ENCODE results near the gene MRPS15. TPM values are rescaled to one million over a fixed set of nuclear protein-coding genes. Genes with fewer than 3 reads are reported as not detected.

Gene MRPS15
- total and polyA plus RNA-seq, 2 of the 13 experiments (the other 11 are each of a cell fraction or from before 2014, with no cell fraction given) = 59.0 to 113 TPM

- Histone ChIP-seq H3K27me3 (ENCODE audit: control insufficient read depth in 1 of 2, insufficient read depth in 2 of 2, low read length in 2 of 2) (no peaks in the 10 kb centered on the region), H3K9ac (ENCODE audit: insufficient read depth, low read depth, low read length) (no peak overlapping the region), H3K4me3 (replicated peaks in 1 of 3; ENCODE audit: insufficient read depth in 1 of 3, low read depth in 2 of 3, low read length in 3 of 3) (no peak overlapping the region), H3K4me1 (ENCODE audit: insufficient read depth, low read length) (peaks cover 25% of the 10 kb centered on the region), H3K27ac (ENCODE audit: extremely low read length, insufficient read depth, low read length) (no peak overlapping the region), H3K79me2 (ENCODE audit: insufficient read depth, low read length) (no peaks in the 10 kb centered on the region), H4K20me1 (ENCODE audit: insufficient read depth, low read length) (no peaks in the 10 kb centered on the region), H3K4me2 (ENCODE audit: low read depth, low read length) (no peak overlapping the region), H2AFZ (ENCODE audit: low read length) (no peak overlapping the region), H3K36me3 (replicated peaks in 1 of 2; ENCODE audit: control insufficient read depth in 1 of 2, insufficient read depth in 2 of 2, low read length in 2 of 2) (peaks cover 0 to 3% of the 10 kb centered on the region in 2 experiments; a peak in 1 of 5 replicates), H3K9me3 (ENCODE audit: low read length) (no peaks in the 10 kb centered on the region)
- WGBS (ENCODE audit: low lambda C conversion rate) = 96% methylated on average over 6 of the region's 9 CpGs
- POLR2A ChIA-PET = interaction anchor here (0.8 kb wide), 1 partner anchor 11 kb away, joined by 3 read pairs; the partner anchor contains the start of gene MRPS15
- ATAC-seq (no peak), DNase-seq (ENCODE audit: low spot score) (no peak), FAIRE-seq (no peak)
- in situ Hi-C loops (cut with HindIII; ENCODE audit: extremely low pct_ligation_motif_present, low pct_unique_long_range_greater_than_20kb) (no loop called here), intact Hi-C loops (cut with micrococcal nuclease; ENCODE audit: unreplicated experiment) (no loop called here)
- CTCF ChIA-PET (ENCODE audit: low intra/inter-chr PET ratio, low total read pairs) = no interaction called here
- TF ChIP-seq ZNF556 (CRISPR knock-in tag; IDR thresholded peaks at IDR 0.05; ENCODE audit: borderline replicate concordance) = no peak
- no peak for TF ChIP-seq CAMTA2 (CRISPR knock-in tag; IDR thresholded peaks at IDR 0.05; ENCODE audit: borderline replicate concordance)
- TF ChIP-seq NCOR1 (IDR thresholded peaks at IDR 0.05; ENCODE audit: borderline replicate concordance, low read length) = no peak
- TF ChIP-seq TFAP4 (IDR thresholded peaks at IDR 0.05; ENCODE audit: borderline replicate concordance, low read depth) = no peak
- no peak for TF ChIP-seq SP4 (CRISPR knock-in tag; IDR thresholded peaks at IDR 0.05)
- no peak for TF ChIP-seq TP53 (CRISPR knock-in tag; conservative IDR thresholded peaks at IDR 0.05)
- no peak for TF ChIP-seq REL (CRISPR knock-in tag; conservative IDR thresholded peaks at IDR 0.05)
- BruUV-seq (replicated peaks) = no TSS peak
Measured at GRCh38 chr1:36475341-36475740, 11.2 kb upstream of the MRPS15 start.

GRCh38 chr1:36472656-36473055 is 8.5 kb upstream of the MRPS15 start:
- H3K79me2 ChIP-seq (ENCODE audit: insufficient read depth, low read length) = no peaks in the 10 kb centered on the region
- no peaks in the 10 kb centered on the region for H3K36me3 ChIP-seq (replicated peaks in 1 of 2; ENCODE audit: control insufficient read depth in 1 of 2, insufficient read depth in 2 of 2, low read length in 2 of 2)
- 80% methylated on average over 5 of the region's 6 CpGs for WGBS (ENCODE audit: low lambda C conversion rate)
- ATAC-seq (no peak; the same call in 2 of the 3 replicates), DNase-seq (ENCODE audit: low spot score) (no peak), FAIRE-seq (no peak)
- peaks cover 31% of the 10 kb centered on the region for H3K4me1 ChIP-seq (ENCODE audit: insufficient read depth, low read length)
- no peaks in the 10 kb centered on the region for H4K20me1 ChIP-seq (ENCODE audit: insufficient read depth, low read length)
- H2AFZ ChIP-seq (ENCODE audit: low read length) = no peak overlapping the region
- no peak for TF ChIP-seq ZFP36L1 (CRISPR knock-in tag; IDR thresholded peaks at IDR 0.05)
- no peak for TF ChIP-seq RBAK (CRISPR knock-in tag; IDR thresholded peaks at IDR 0.05)
- TF ChIP-seq SSRP1 (CRISPR knock-in tag; IDR thresholded peaks at IDR 0.05) = 0 out of 2 replicates have a peak, but pooled peaks have one; percentile 20
- peak; percentile 11; the same call in 1 of the 2 replicates for TF ChIP-seq ZMYM3 (CRISPR knock-in tag; IDR thresholded peaks at IDR 0.05)
- TF ChIP-seq LRRFIP1 (CRISPR knock-in tag; conservative IDR thresholded peaks at IDR 0.05) = no peak
- H3K27me3 ChIP-seq (ENCODE audit: control insufficient read depth in 1 of 2, insufficient read depth in 2 of 2, low read length in 2 of 2) = no peaks in the 10 kb centered on the region
- H3K9ac ChIP-seq (ENCODE audit: insufficient read depth, low read depth, low read length) = no peak overlapping the region
- no peak overlapping the region for H3K4me3 ChIP-seq (replicated peaks in 1 of 3; ENCODE audit: insufficient read depth in 1 of 3, low read depth in 2 of 3, low read length in 3 of 3)
- H3K27ac ChIP-seq (ENCODE audit: extremely low read length, insufficient read depth, low read length) = peak overlapping the region; percentile 35
- ChIA-PET CTCF (ENCODE audit: low intra/inter-chr PET ratio, low total read pairs) (no interaction called here), POLR2A (interaction anchor here (1.3 to 2.4 kb wide), 4 partner anchors 9 to 72 kb away, joined by 4 to 21 read pairs (median 16); partner anchors contain the start of genes CSF3R and MRPS15)
- intact Hi-C loops (cut with micrococcal nuclease; ENCODE audit: unreplicated experiment) = no loop called here
- no peaks in the 10 kb centered on the region for H3K9me3 ChIP-seq (ENCODE audit: low read length)
- in situ Hi-C loops (cut with HindIII; ENCODE audit: extremely low pct_ligation_motif_present, low pct_unique_long_range_greater_than_20kb) = no loop called here
- no TSS peak for BruUV-seq (replicated peaks)
- peak overlapping the region; percentile 79 for H3K4me2 ChIP-seq (ENCODE audit: low read depth, low read length)

Data from HepG2 (cell line).